ENCODE results near the gene LRP1.

- TF ChIP-seq FOXK2 (IDR thresholded peaks at IDR 0.05) (no peak), HDGF (IDR thresholded peaks at IDR 0.05; ENCODE audit: borderline replicate concordance) (no peak), FOXM1 (IDR thresholded peaks at IDR 0.05; ENCODE audit: borderline replicate concordance) (no peak), SUZ12 (IDR thresholded peaks at IDR 0.05) (no peak), BHLHE40 (IDR thresholded peaks at IDR 0.05; ENCODE audit: borderline replicate concordance) (no peak), ELF4 (IDR thresholded peaks at IDR 0.05) (no peak)
Observed at GRCh38 chr12:57103856-57104255, 24.4 kb upstream of the LRP1 start.

Measured in HEK293T (cell line).